Esophagus squamous epithelium (tissue), 5 donors: ENCODE measurements around the gene UBE2O. TPM values are rescaled to one million over a fixed set of nuclear protein-coding genes. Genes with fewer than 3 reads are reported as not detected.

Source experiments
- DNase-seq: peaks from one replicate; lab custom pipeline; 2025; lab: John Stamatoyannopoulos, UW
- H3K27ac ChIP-seq, 4 donors: fragments of 200-600 bp; sonication (generic); one replicate each; pipeline ENCODE4 v1.5.1; 2016 to 2019; ENCODE audit warnings: mild to moderate bottlenecking in 1 of 4
- H3K27me3 ChIP-seq, 4 donors: fragments of 200-600 bp; sonication (generic); 1 replicate in 3 of 4; 2 replicates in 1 of 4; pipeline versions ENCODE4 v1.5.1 to v1.6.0; 2017 to 2021; ENCODE audit warnings: antibody characterized with exemption in 1 of 4
- H3K36me3 ChIP-seq, 3 donors: fragments of 200-600 bp; sonication (generic); one replicate each; pipeline ENCODE4 v1.5.1; 2016 to 2019
- H3K4me1 ChIP-seq, 3 donors: fragments of 200-600 bp; sonication (generic); one replicate each; pipeline ENCODE4 v1.5.1; 2017 to 2019
- H3K4me3 ChIP-seq, 4 donors: fragments of 200-600 bp; sonication (generic); 1 replicate in 3 of 4; 2 replicates in 1 of 4; pipeline ENCODE4 v1.5.1; 2016 to 2019; ENCODE audit warnings: mild to moderate bottlenecking in 2 of 4, moderate library complexity in 1 of 4
- H3K9me3 ChIP-seq, 3 donors: fragments of 200-600 bp; sonication (generic); one replicate each; pipeline ENCODE4 v1.5.1; 2016 to 2019
- CTCF ChIP-seq, 6 experiments: fragments of 450-650 bp in 4 of 6; fragments of 200-600 bp in 2 of 6; sonication (generic) in 2 of 6; IDR thresholded peaks; one replicate each; pipeline ENCODE4 v1.5.1; 2016 to 2019; ENCODE audit warnings: antibody characterized with exemption in 6 of 6, mild to moderate bottlenecking in 4 of 6, moderate library complexity in 4 of 6
- POLR2A ChIP-seq, 4 donors: fragments of 450-650 bp; IDR thresholded peaks; one replicate each; pipeline ENCODE4 v1.6.1; 2017; ENCODE audit warnings: antibody characterized with exemption in 4 of 4, mild to moderate bottlenecking in 4 of 4, moderate library complexity in 3 of 4
- WGBS, 2 donors: methylation state at CpG; one replicate each; pipeline ENCODE4 v1.1.5; 2018; 5-methylcytosine and 5-hydroxymethylcytosine counted together
- intact Hi-C: fragments of 100-400 bp; cut with DNase I; formaldehyde crosslinking; loops from one replicate; pipeline ENCODE4 v1.15.0; 2022
- total RNA-seq, 4 donors: library from RNA; depleted of rRNA; stranded (reverse); fragments of >200 nt; gene quantifications; one replicate each; pipeline ENCODE4 v1.1.0, GENCODE V29; 2016
- donor health status: DM: yes; HTN: yes; CAD: no.

Gene UBE2O
- total RNA-seq, 4 donors from 2014 or later: 11.9 to 19.8 (median 16.3) TPM

- no peak overlapping the region for H3K4me3 ChIP-seq
- peaks cover 2 to 20% (median 7%) of the 10 kb centered on the region in 3 donors for H3K4me1 ChIP-seq
- intact Hi-C loops: no loop called here
- H3K27ac ChIP-seq: no peak overlapping the region
- WGBS, 2 donors: 78 to 90% methylated on average over 9 to 13 of the region's 13 CpGs
- DNase-seq: no peak
- no peaks in the 10 kb centered on the region for H3K36me3 ChIP-seq
- no peaks in the 10 kb centered on the region for H3K27me3 ChIP-seq
- TF ChIP-seq POLR2A (IDR thresholded peaks at IDR 0.05) (no peak), CTCF (IDR thresholded peaks at IDR 0.05) (no peak)
- no peaks in the 10 kb centered on the region for H3K9me3 ChIP-seq
These were observed 11.1 kb downstream of the UBE2O start for GRCh38 chr17:76441686-76442340.

- H3K4me1 ChIP-seq: peaks cover 0 to 10% (median 0%) of the 10 kb centered on the region in 3 donors
- TF ChIP-seq CTCF (IDR thresholded peaks at IDR 0.05) (no peak), POLR2A (IDR thresholded peaks at IDR 0.05) (no peak)
- intact Hi-C loops: no loop called here
- no peak overlapping the region for H3K27ac ChIP-seq
- H3K9me3 ChIP-seq: no peaks in the 10 kb centered on the region
- WGBS, 2 donors: 80 to 100% methylated on average over 1 to 2 of the region's 2 CpGs
- no peak overlapping the region for H3K4me3 ChIP-seq
- no peaks in the 10 kb centered on the region for H3K36me3 ChIP-seq
- DNase-seq: no peak
- H3K27me3 ChIP-seq: no peaks in the 10 kb centered on the region
These were observed 12.1 kb downstream of the UBE2O start for GRCh38 chr17:76440751-76441362.

- TF ChIP-seq CTCF (IDR thresholded peaks at IDR 0.05) (no peak), POLR2A (IDR thresholded peaks at IDR 0.05) (no peak)
- intact Hi-C loops: no loop called here
These were observed 13.5 kb downstream of the UBE2O start for GRCh38 chr17:76439314-76439928.

GRCh38 chr17:76438906-76439305 lies 14.0 kb downstream of the UBE2O start:
- intact Hi-C loops: no loop called here
- WGBS, 2 donors: 71 to 78% methylated on average over 7 to 9 of the region's 9 CpGs
- no peak for DNase-seq
- no peak overlapping the region for H3K27ac ChIP-seq
- no peaks in the 10 kb centered on the region for H3K36me3 ChIP-seq
- H3K4me3 ChIP-seq: no peak overlapping the region
- H3K27me3 ChIP-seq: no peaks in the 10 kb centered on the region
- TF ChIP-seq CTCF (IDR thresholded peaks at IDR 0.05): no peak
- no peak for TF ChIP-seq POLR2A (IDR thresholded peaks at IDR 0.05)
- H3K4me1 ChIP-seq: peaks cover 0 to 14% (median 0%) of the 10 kb centered on the region in 3 donors
- H3K9me3 ChIP-seq: no peaks in the 10 kb centered on the region

More at GRCh38 chr17:76439314-76439928, 13.5 kb downstream of the UBE2O start:
- Histone ChIP-seq H3K27ac (no peak overlapping the region), H3K27me3 (no peaks in the 10 kb centered on the region), H3K4me1 (peaks cover 0 to 14% (median 0%) of the 10 kb centered on the region in 3 donors), H3K9me3 (no peaks in the 10 kb centered on the region), H3K36me3 (no peaks in the 10 kb centered on the region), H3K4me3 (no peak overlapping the region)
- WGBS, 2 donors: 89 to 94% methylated on average over 6 of the region's 6 CpGs
- no peak for DNase-seq
